Duodenal mucosa (tissue), 2 donors: ENCODE results near the gene SNX30.
A peak's percentile ranks its signal among the peaks of the same experiment; 100 is the strongest.

Experiments used
- H3K27ac ChIP-seq: one replicate; pipeline ENCODE4 v1.7.0; 2013; ENCODE audit warnings: low read depth, low read length
- H3K27me3 ChIP-seq, 2 donors: one replicate each; pipeline ENCODE4 v1.7.0; 2013; ENCODE audit warnings: low read length in 2 of 2, control low read depth in 1 of 2; ENCODE audit not compliant: insufficient read depth in 2 of 2, control insufficient read depth in 1 of 2
- H3K36me3 ChIP-seq, 2 donors: one replicate each; pipeline ENCODE4 v1.7.0; 2013; ENCODE audit warnings: low read length in 2 of 2, control low read depth in 1 of 2; ENCODE audit not compliant: insufficient read depth in 2 of 2, control insufficient read depth in 1 of 2
- H3K4me1 ChIP-seq, 2 donors: one replicate each; pipeline ENCODE4 v1.7.0; 2013; ENCODE audit warnings: low read length in 2 of 2, control low read depth in 1 of 2; ENCODE audit not compliant: insufficient read depth in 2 of 2, control insufficient read depth in 1 of 2
- H3K4me3 ChIP-seq, 2 donors: one replicate each; pipeline ENCODE4 v1.7.0; 2013; ENCODE audit warnings: low read length in 2 of 2, low read depth in 1 of 2
- H3K9ac ChIP-seq, 2 donors: one replicate each; pipeline ENCODE4 v1.7.0; 2013; ENCODE audit warnings: low read length in 2 of 2, low read depth in 1 of 2
- H3K9me3 ChIP-seq, 2 donors: one replicate each; pipeline ENCODE4 v1.7.0; 2013; ENCODE audit warnings: low read length in 2 of 2, control low read depth in 1 of 2; ENCODE audit not compliant: control insufficient read depth in 1 of 2

The SNX30 gene

DNA sequence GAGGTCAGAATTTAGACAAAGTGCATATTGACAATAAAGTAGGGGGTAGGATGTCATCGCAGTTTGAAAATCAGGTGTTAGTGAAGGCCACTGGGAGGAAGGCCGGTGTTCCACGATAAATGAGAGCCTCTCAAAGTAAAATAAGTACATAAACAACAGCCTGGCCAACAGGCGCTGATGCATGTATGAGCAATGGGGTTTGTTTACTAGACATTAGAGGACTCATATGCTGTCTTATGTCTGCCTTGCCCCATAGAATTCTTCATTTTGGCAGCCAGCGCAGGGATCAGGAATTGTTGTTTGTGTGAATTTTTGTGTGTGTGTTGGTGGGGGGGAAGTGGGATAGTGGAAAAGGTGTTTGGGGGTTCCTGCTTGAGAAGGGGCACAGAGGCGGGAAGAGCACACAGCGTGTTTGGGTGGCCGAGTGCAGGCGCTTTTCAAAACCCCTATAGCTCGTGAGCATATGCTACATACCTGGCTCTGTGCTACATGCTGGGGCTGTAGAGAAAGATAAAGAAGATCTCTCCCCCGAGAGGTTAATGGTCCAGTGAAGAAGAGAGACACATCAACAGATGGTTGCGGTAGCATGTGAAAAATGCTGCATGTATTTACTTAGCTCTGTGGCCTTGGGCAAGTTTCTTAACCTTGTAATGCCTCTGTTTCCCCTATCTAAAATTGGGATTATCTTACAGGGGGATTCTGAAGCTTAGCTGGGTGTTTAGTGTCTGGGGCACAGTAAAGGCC is 11.5 kb downstream of the SNX30 start:
- Histone ChIP-seq H3K36me3 (no peaks in the 10 kb centered on the region), H3K4me1 (peaks cover 5 to 18% of the 10 kb centered on the region in 2 donors), H3K9ac (no peak overlapping the region), H3K4me3 (no peak overlapping the region), H3K27me3 (no peaks in the 10 kb centered on the region), H3K27ac (no peak overlapping the region), H3K9me3 (peaks cover 0 to 2% of the 10 kb centered on the region in 2 donors)

DNA sequence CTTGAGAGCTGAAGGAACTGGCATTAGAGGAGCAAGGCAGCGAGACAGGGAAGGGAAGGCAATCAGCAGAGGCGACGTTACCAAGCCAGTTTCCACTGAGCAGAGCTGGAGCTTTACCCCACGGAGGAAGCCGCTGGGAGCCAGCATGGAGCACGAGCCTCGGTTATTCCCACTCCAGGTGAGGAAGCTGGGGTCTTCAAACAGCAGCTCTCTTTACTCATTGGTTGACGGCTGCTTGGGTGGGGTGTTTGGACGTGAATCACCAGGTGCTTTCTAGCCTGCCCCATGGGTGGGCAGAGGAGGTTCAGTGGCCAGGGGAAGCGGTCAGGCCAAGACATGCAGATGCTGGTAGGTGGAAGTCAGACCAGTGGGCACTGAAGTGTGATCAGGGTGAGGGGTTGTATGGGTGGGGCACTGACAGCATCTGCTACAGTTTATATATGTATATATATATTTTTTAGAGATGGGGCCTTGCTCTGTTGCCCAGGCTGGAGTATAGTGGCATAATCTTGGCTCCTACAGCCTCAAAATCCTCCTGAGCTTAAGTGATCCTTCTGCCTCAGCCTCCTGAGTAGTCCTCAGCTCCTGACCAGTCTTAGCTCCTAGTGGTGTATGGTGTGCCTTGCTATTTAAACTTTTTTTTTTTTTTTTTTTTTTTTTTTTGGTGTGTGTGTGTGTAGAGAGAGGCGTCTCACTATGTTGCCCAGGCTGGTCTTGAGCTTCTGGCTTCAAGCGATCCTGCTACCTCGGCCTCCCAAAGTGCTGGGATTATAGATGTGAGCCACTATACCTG is 12.4 kb downstream of the SNX30 start:
- Histone ChIP-seq H3K9me3 (peaks cover 0 to 2% of the 10 kb centered on the region in 2 donors), H3K4me3 (no peak overlapping the region), H3K36me3 (no peaks in the 10 kb centered on the region), H3K27me3 (no peaks in the 10 kb centered on the region), H3K4me1 (peaks cover 5 to 13% of the 10 kb centered on the region in 2 donors), H3K27ac (no peak overlapping the region), H3K9ac (no peak overlapping the region)

DNA sequence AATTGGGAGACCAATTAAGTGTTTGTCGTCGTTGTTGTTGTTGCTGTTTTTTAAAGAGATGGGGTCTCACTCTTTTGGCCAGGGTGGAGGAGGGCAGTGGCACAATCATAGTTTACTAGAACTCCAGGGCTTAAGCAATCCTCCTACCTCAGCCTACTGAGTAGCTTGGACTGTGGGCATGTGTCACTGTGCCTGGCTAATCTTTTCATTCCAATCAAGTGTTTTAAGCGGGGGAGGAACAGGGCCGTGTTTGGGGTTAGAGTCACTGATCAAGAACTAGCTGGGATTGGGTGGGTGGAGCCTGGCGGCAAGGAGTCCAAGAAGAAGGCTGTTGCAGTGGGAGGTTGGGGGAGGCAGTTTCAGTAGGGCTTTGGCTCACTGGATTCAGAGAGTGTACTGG is 13.8 kb downstream of the SNX30 start:
- Histone ChIP-seq H3K36me3 (peaks cover 2% of the 10 kb centered on the region in 2 donors), H3K9ac (no peak overlapping the region), H3K27ac (peak overlapping the region; percentile 16), H3K4me1 (peaks cover 5 to 13% of the 10 kb centered on the region in 2 donors), H3K9me3 (peaks cover 0 to 2% of the 10 kb centered on the region in 2 donors), H3K27me3 (no peaks in the 10 kb centered on the region), H3K4me3 (peak overlapping the region; percentile 11 to 48)

DNA sequence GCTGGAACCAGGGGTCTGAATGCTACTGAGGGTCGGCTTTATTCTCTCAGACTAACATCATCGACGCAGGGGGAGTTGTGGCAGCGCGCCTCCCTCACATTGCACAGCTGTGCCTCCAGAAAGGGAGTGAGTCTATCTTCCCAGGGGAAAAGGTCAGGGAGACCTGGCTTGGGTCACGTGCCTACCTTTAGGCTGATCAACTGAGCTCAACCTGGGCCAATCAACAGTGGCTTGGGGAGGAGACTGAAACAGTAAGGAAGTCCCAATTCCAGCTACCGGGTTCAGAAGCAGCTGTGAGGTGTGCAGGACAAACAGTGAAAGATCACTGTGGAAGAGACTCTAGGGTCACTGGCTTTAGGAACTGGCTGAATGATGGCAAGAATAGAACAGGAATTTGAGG is 14.3 kb downstream of the SNX30 start:
- peaks cover 0 to 2% of the 10 kb centered on the region in 2 donors for H3K9me3 ChIP-seq

DNA sequence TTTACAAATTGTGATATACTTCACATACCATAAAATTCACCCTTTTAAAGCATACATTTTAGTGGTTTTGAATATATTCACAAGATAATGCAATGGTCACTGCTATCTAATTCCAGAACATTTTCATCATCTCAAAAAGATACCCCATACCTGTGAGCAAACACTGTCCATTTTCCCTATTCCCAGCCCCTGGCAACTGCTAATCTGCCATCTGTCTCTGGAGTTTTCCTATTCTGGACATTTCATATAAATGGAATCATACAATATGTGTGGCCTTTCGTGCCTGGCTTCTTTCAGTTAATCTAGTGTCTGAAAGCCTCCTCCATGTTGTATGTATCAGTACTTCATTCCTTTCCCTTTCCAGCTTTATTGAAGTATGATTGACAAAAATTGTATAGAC is 14.7 kb downstream of the SNX30 start:
- Histone ChIP-seq H3K9ac (no peak overlapping the region), H3K9me3 (peaks cover 0 to 2% of the 10 kb centered on the region in 2 donors), H3K27me3 (no peaks in the 10 kb centered on the region), H3K36me3 (peaks cover 3 to 4% of the 10 kb centered on the region in 2 donors), H3K27ac (no peak overlapping the region), H3K4me1 (peaks cover 5 to 13% of the 10 kb centered on the region in 2 donors), H3K4me3 (no peak overlapping the region)

More for the DNA sequence above, 14.3 kb downstream of the SNX30 start:
- Histone ChIP-seq H3K4me1 (peaks cover 5 to 13% of the 10 kb centered on the region in 2 donors), H3K27me3 (no peaks in the 10 kb centered on the region), H3K9ac (no peak overlapping the region), H3K36me3 (peaks cover 3 to 4% of the 10 kb centered on the region in 2 donors), H3K4me3 (peak overlapping the region; percentile 11 to 48), H3K27ac (peak overlapping the region; percentile 16)

DNA sequence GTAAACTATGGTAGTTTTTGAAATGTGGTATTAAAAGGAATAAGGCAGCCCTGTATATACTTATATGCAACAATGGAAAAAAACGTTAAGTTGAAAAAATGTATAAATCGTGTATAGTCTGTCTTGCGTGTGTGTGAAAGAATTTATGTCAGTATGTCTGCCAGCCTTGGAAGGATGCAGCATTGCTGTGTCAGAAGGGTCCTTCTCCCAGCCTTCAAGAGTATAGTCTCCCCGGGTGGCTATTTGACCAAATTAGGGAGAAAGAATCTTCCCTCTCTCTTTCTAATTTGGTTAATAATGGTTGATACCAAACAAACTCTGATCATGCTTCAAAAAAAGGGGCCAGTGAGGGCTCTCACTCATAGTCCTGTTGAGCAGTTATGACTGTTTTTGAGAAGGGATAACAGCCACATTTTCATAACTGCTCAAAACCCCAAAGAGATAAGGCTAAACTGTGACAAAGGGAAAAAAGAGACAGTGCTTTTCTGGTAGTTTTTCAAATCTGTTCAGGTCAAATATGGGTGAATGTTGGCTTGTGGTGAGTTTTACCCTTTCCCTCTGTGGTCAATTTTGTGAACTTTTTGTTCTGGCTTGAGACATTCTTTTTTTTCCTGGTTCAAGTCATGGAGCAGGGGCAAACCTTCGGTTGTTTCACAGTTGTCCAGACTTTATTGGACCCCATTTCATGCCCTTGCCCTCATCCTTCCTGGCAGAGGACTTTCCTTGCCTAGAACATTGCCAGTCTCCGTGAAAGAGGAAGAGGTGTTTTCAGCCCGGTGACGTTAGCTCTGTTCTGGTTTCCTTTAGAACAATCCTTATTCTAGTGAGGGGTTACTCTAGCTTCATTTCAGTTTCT is 21.0 kb downstream of the SNX30 start:
- H3K27me3 ChIP-seq = no peaks in the 10 kb centered on the region
- peaks cover 0 to under 1% of the 10 kb centered on the region in 2 donors for H3K9me3 ChIP-seq
- H3K4me1 ChIP-seq = peaks cover 0 to 9% of the 10 kb centered on the region in 2 donors
- H3K9ac ChIP-seq = no peak overlapping the region
- H3K27ac ChIP-seq = no peak overlapping the region
- H3K36me3 ChIP-seq = peaks cover 3 to 4% of the 10 kb centered on the region in 2 donors
- no peak overlapping the region for H3K4me3 ChIP-seq

DNA sequence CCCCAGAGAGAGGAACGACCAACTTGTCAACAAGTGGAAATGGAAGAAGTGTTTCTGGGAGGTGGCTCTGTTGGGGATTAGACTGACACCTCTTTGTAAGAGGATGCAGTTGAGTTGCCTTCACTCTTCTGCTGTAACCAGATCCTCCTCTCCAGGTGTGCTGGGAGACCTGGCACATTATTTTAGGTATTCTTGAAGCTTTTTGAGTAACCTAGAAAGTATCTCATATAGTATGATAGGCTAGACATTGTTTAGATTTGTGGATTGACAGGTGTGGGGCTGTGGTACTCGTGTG is 21.6 kb downstream of the SNX30 start:
- Histone ChIP-seq H3K9me3 (no peaks in the 10 kb centered on the region), H3K36me3 (peaks cover 3 to 4% of the 10 kb centered on the region in 2 donors), H3K27me3 (no peaks in the 10 kb centered on the region), H3K4me3 (no peak overlapping the region), H3K4me1 (peaks cover 0 to 9% of the 10 kb centered on the region in 2 donors), H3K27ac (no peak overlapping the region), H3K9ac (no peak overlapping the region)

DNA sequence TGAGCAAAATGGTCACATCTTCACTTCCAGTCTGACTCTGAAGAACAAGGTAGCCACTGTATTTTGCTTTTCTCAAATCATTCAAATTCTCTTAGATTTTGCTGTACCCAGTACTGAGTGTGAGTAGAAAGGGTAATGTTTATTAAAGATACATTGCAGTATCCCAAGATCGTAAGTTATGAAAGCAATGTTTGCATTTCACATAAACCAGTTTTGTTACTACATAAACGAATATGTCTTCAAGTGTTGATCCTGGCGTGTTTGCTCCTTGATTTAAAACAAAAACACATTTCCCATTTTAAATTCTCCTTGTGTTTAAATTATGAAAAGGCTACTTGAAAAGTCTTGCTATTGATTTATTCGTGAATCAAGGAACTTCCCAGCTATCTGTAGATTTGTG is 22.0 kb downstream of the SNX30 start:
- Histone ChIP-seq H3K27me3 (no peaks in the 10 kb centered on the region), H3K27ac (no peak overlapping the region), H3K4me3 (no peak overlapping the region), H3K4me1 (peaks cover 0 to 9% of the 10 kb centered on the region in 2 donors), H3K9me3 (no peaks in the 10 kb centered on the region), H3K9ac (no peak overlapping the region), H3K36me3 (peaks cover 3 to 4% of the 10 kb centered on the region in 2 donors)

DNA sequence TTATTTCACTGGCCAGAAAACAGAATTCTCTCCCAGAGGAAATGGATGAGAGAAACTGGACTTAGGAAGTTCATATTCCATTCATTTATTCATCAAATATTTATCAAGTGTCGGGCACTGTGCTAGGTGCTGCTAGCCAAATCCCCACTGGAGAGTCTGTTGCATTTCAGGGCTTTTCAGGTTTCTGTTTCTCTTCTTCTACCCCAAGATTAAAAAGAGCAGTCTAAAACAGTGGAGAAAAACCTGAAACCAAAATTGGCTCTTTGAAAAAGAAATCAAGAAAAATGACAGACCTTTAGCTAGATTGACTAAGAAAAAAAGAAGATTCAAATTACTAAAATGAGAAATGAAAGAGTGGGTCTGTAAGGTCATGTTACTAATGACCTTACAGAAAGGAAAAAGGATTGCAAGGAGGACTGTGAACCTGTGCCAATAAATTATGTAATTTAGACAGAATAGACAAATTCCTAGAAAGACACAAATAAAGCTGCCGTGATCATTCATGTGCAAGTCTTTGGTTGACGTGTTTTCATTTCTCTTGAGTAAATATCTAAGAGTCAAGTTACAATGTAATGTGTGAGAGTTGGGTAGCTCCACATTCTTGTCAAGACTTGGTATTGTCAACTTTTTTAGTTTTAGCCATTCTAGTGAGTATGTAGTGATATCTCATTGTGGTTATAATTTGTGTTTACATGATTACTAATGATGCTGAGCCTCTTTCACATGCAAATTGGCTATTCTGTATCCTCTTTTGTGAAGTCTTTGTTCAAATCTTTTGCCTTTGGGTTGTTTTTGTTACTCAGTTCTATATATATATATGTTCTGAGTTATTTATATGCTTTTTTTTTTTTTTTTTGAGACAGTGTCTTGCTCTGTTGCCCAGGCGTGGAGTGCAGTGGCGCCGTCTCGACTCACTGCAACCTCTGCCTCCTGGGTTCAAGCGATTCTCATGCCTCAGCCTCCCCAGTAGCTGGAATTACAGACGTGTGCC is 23.7 kb downstream of the SNX30 start:
- H3K36me3 ChIP-seq = peaks cover 2% of the 10 kb centered on the region in 2 donors
- no peak overlapping the region for H3K4me3 ChIP-seq

More for the DNA sequence above, 23.7 kb downstream of the SNX30 start:
- Histone ChIP-seq H3K4me1 (peaks cover 0 to 9% of the 10 kb centered on the region in 2 donors), H3K27me3 (no peaks in the 10 kb centered on the region), H3K9me3 (no peaks in the 10 kb centered on the region), H3K27ac (no peak overlapping the region), H3K9ac (no peak overlapping the region)
